DND-41 (cell line): ENCODE results near the gene ATP8A2.

ENCODE experiments used
- EZH2 ChIP-seq: IDR thresholded peaks from 3 replicates; pipeline ENCODE4 v1.6.1; 2012; ENCODE audit warnings: borderline replicate concordance, low read depth, mild to moderate bottlenecking, moderate library complexity, low read length, inconsistent platforms; ENCODE audit not compliant: severe bottlenecking
- TF ChIP-seq, protein P1 (sequence below): IDR thresholded peaks from 2 replicates; pipeline ENCODE4 v1.5.1; 2012; ENCODE audit warnings: borderline replicate concordance, low read length, moderate library complexity, mild to moderate bottlenecking; ENCODE audit not compliant: poor library complexity, severe bottlenecking; ENCODE audit errors: extremely low read depth

DNA sequence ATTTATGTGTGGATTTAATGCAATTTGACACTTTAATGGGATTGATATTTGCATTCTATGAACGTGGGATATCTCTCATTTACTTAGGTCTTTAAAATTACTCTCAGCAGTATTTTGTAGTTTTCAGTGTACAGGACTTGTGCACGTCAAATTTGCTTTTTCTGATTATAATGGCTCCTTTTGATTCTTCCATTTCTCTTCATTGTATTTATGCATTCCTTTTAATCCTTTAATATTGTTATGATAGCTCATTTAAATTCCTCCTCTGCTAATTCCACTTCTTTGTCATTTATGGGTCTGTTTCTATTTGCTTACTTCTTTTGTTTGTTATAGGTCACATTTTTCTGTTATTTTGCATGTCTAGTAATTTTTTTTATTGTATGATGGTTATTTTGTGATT, 226.6 kb downstream of the ATP8A2 start:
- TF ChIP-seq EZH2, result no peak
- TF ChIP-seq, protein P1, sequence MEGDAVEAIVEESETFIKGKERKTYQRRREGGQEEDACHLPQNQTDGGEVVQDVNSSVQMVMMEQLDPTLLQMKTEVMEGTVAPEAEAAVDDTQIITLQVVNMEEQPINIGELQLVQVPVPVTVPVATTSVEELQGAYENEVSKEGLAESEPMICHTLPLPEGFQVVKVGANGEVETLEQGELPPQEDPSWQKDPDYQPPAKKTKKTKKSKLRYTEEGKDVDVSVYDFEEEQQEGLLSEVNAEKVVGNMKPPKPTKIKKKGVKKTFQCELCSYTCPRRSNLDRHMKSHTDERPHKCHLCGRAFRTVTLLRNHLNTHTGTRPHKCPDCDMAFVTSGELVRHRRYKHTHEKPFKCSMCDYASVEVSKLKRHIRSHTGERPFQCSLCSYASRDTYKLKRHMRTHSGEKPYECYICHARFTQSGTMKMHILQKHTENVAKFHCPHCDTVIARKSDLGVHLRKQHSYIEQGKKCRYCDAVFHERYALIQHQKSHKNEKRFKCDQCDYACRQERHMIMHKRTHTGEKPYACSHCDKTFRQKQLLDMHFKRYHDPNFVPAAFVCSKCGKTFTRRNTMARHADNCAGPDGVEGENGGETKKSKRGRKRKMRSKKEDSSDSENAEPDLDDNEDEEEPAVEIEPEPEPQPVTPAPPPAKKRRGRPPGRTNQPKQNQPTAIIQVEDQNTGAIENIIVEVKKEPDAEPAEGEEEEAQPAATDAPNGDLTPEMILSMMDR, result no peak
